ENCODE measurements around the gene CD48. TPM values are rescaled to one million over a fixed set of nuclear protein-coding genes. Genes with fewer than 3 reads are reported as not detected.

Gene CD48
- total RNA-seq, 1 donor from 2014 or later: not detected

DNA sequence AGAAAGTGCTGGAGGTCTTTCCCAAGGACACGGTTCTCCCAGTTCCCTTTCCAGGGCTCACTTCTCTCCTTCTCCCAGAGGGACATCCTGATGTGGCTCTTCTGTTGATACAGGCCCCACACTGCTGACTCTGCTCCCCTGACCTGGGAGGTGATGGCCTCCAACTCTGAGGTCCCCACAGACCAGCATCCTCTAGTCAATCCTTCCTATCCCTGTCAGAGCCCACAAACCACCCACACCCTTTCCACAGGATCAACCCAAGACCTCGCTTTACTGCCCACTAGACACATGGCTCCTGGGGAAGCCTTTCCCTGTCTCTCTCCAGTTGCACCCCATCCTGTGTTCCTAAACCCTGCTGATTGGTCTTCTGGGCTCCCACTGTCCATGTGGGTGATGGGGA is 39.0 kb upstream of the CD48 start:
- TF ChIP-seq CTCF (conservative IDR thresholded peaks at IDR 0.05): no peak
- Mint-ChIP-seq H3K27ac (no peak overlapping the region), H3K4me1 (ENCODE audit: unreplicated experiment) (no peaks in the 10 kb centered on the region), H3K36me3 (no peaks in the 10 kb centered on the region), H3K27me3 (peaks cover 29% of the 10 kb centered on the region), H3K4me3 (no peak overlapping the region), H3K9me3 (no peaks in the 10 kb centered on the region)
- no peak for DNase-seq (ENCODE audit: extremely low spot score, unreplicated experiment)

GRCh38 chr1:160748878-160749269 is 37.3 kb upstream of the CD48 start:
- TF ChIP-seq CTCF (conservative IDR thresholded peaks at IDR 0.05): no peak
- H3K9me3 Mint-ChIP-seq: no peaks in the 10 kb centered on the region

GRCh38 chr1:160748181-160748877 is 36.7 kb upstream of the CD48 start:
- H3K27ac Mint-ChIP-seq: no peak overlapping the region
- no peaks in the 10 kb centered on the region for H3K4me1 Mint-ChIP-seq (ENCODE audit: unreplicated experiment)
- no peaks in the 10 kb centered on the region for H3K36me3 Mint-ChIP-seq
- peaks cover 28% of the 10 kb centered on the region for H3K27me3 Mint-ChIP-seq
- no peak for TF ChIP-seq CTCF (conservative IDR thresholded peaks at IDR 0.05)
- DNase-seq (ENCODE audit: extremely low spot score, unreplicated experiment): no peak
- H3K9me3 Mint-ChIP-seq: no peaks in the 10 kb centered on the region
- H3K4me3 Mint-ChIP-seq: no peak overlapping the region

More at GRCh38 chr1:160748878-160749269, 37.3 kb upstream of the CD48 start:
- H3K27ac Mint-ChIP-seq: no peak overlapping the region
- H3K27me3 Mint-ChIP-seq: peaks cover 28% of the 10 kb centered on the region
- DNase-seq (ENCODE audit: extremely low spot score, unreplicated experiment): no peak
- no peaks in the 10 kb centered on the region for H3K36me3 Mint-ChIP-seq
- H3K4me1 Mint-ChIP-seq (ENCODE audit: unreplicated experiment): no peaks in the 10 kb centered on the region
- no peak overlapping the region for H3K4me3 Mint-ChIP-seq

GRCh38 chr1:160747717-160748116 is 36.1 kb upstream of the CD48 start:
- DNase-seq (ENCODE audit: extremely low spot score, unreplicated experiment): no peak
- H3K4me1 Mint-ChIP-seq (ENCODE audit: unreplicated experiment): no peaks in the 10 kb centered on the region
- no peak for TF ChIP-seq CTCF (conservative IDR thresholded peaks at IDR 0.05)
- H3K27ac Mint-ChIP-seq: no peak overlapping the region
- no peaks in the 10 kb centered on the region for H3K36me3 Mint-ChIP-seq
- H3K9me3 Mint-ChIP-seq: no peaks in the 10 kb centered on the region
- no peak overlapping the region for H3K4me3 Mint-ChIP-seq
- peaks cover 24% of the 10 kb centered on the region for H3K27me3 Mint-ChIP-seq

GRCh38 chr1:160746836-160747500 is 35.3 kb upstream of the CD48 start:
- H3K27me3 Mint-ChIP-seq: peaks cover 21% of the 10 kb centered on the region
- H3K27ac Mint-ChIP-seq: no peak overlapping the region

More at GRCh38 chr1:160746836-160747500, 35.3 kb upstream of the CD48 start:
- TF ChIP-seq CTCF (conservative IDR thresholded peaks at IDR 0.05): no peak
- Mint-ChIP-seq H3K4me3 (no peak overlapping the region), H3K4me1 (ENCODE audit: unreplicated experiment) (no peaks in the 10 kb centered on the region), H3K36me3 (no peaks in the 10 kb centered on the region), H3K9me3 (no peaks in the 10 kb centered on the region)
- DNase-seq (ENCODE audit: extremely low spot score, unreplicated experiment): no peak

Data from type B pancreatic cell (in vitro differentiated cells).